Smooth muscle cell (in vitro differentiated cells): Measurements from ENCODE around the gene ZBTB2. TPM values are rescaled to one million over a fixed set of nuclear protein-coding genes. Genes with fewer than 3 reads are reported as not detected.

Experiments used
- DNase-seq: peaks from one replicate; lab custom pipeline; 2025; ENCODE audit not compliant: unreplicated experiment; lab: John Stamatoyannopoulos, UW
- H2AFZ ChIP-seq: fragments of 200-600 bp; sonication (generic); 2 replicates; pipeline ENCODE4 v1.6.0; 2016; ENCODE audit warnings: antibody characterized with exemption, low read depth, mild to moderate bottlenecking
- H3F3A ChIP-seq: fragments of 200-600 bp; sonication (generic); 2 replicates; pipeline ENCODE4 v1.6.0; 2017; ENCODE audit warnings: antibody characterized with exemption, low read depth
- H3K27ac ChIP-seq: fragments of 200-600 bp; sonication (generic); 2 replicates; pipeline ENCODE4 v1.5.1; 2016; ENCODE audit warnings: low read depth, mild to moderate bottlenecking
- H3K27me3 ChIP-seq: fragments of 200-600 bp; sonication (generic); 2 replicates; pipeline ENCODE4 v1.6.1; 2016; ENCODE audit warnings: low read depth, mild to moderate bottlenecking
- H3K36me3 ChIP-seq: fragments of 200-600 bp; sonication (generic); 2 replicates; pipeline ENCODE4 v1.5.1; 2016; ENCODE audit warnings: low read depth
- H3K4me1 ChIP-seq: fragments of 200-600 bp; sonication (generic); 2 replicates; pipeline ENCODE4 v1.5.1; 2016; ENCODE audit warnings: low read depth
- H3K4me2 ChIP-seq: fragments of 200-600 bp; sonication (generic); 2 replicates; pipeline ENCODE4 v1.6.0; 2016; ENCODE audit warnings: mild to moderate bottlenecking
- H3K4me3 ChIP-seq: fragments of 200-600 bp; sonication (generic); 2 replicates; pipeline ENCODE4 v1.5.1; 2016; ENCODE audit warnings: mild to moderate bottlenecking
- H3K79me2 ChIP-seq: fragments of 200-600 bp; sonication (generic); 2 replicates; pipeline ENCODE4 v1.6.0; 2016; ENCODE audit warnings: low read depth, mild to moderate bottlenecking
- H3K9ac ChIP-seq: fragments of 200-600 bp; sonication (generic); 2 replicates; pipeline ENCODE4 v1.6.0; 2016; ENCODE audit warnings: low read depth
- H3K9me3 ChIP-seq: fragments of 200-600 bp; sonication (generic); replicated peaks from 2 replicates; pipeline ENCODE4 v1.5.1; 2016; ENCODE audit warnings: low read depth
- H4K20me1 ChIP-seq: fragments of 200-600 bp; sonication (generic); 2 replicates; pipeline ENCODE4 v1.6.0; 2016; ENCODE audit warnings: low read depth
- CTCF ChIP-seq: fragments of 200-600 bp; sonication (generic); IDR thresholded peaks from 2 replicates; pipeline ENCODE4 v1.5.1; 2017; ENCODE audit warnings: borderline replicate concordance, mild to moderate bottlenecking, antibody characterized with exemption; ENCODE audit not compliant: insufficient read depth, poor library complexity, severe bottlenecking
- WGBS: methylation state at CpG from one replicate; pipeline ENCODE4 v1.1.7; 2016; ENCODE audit warnings: low lambda C conversion rate; 5-methylcytosine and 5-hydroxymethylcytosine counted together
- polyA plus RNA-seq: library from polyadenylated mRNA; unstranded; fragments of >200 nt; fragmentation: Nextera tagmentation; extraction: Ambion mirVana; gene quantifications from 2 replicates; pipeline ENCODE4 v1.2.1, GENCODE V29; 2016
- total RNA-seq: library from RNA; depleted of rRNA; stranded (reverse); fragments of >200 nt; gene quantifications from 2 replicates; pipeline ENCODE4 v1.2.3, GENCODE V29; 2014

Gene ZBTB2
- total and polyA plus RNA-seq, 2 experiments from 2014 or later: 7.1 to 10.7 TPM

GRCh38 chr6:151377095-151377494, 14.3 kb downstream of the ZBTB2 start:
- H3K4me1 ChIP-seq: peaks cover 12% of the 10 kb centered on the region
- no peak overlapping the region for H3K27ac ChIP-seq
- H3K9me3 ChIP-seq: no peaks in the 10 kb centered on the region
- no peak overlapping the region for H3K4me3 ChIP-seq
- WGBS: 96% methylated on average over 3 of the region's 3 CpGs
- no peak overlapping the region for H3K9ac ChIP-seq
- H3K36me3 ChIP-seq: no peaks in the 10 kb centered on the region
- H2AFZ ChIP-seq: no peak overlapping the region
- H3K4me2 ChIP-seq: no peak overlapping the region
- peaks cover 64% of the 10 kb centered on the region for H3K79me2 ChIP-seq
- TF ChIP-seq CTCF: no peak
- H3K27me3 ChIP-seq: no peaks in the 10 kb centered on the region
- no peaks in the 10 kb centered on the region for H4K20me1 ChIP-seq
- no peak for DNase-seq
- H3F3A ChIP-seq: peaks cover 14% of the 10 kb centered on the region

GRCh38 chr6:151376440-151376839, 14.9 kb downstream of the ZBTB2 start:
- TF ChIP-seq CTCF: no peak
- no peaks in the 10 kb centered on the region for H3K9me3 ChIP-seq
- peaks cover 12% of the 10 kb centered on the region for H3K4me1 ChIP-seq
- H3K4me3 ChIP-seq: no peak overlapping the region
- no peak overlapping the region for H3K4me2 ChIP-seq
- H3K9ac ChIP-seq: no peak overlapping the region
- no peaks in the 10 kb centered on the region for H4K20me1 ChIP-seq
- WGBS: 95% methylated on average over 1 of the region's 1 CpG
- H3K36me3 ChIP-seq: no peaks in the 10 kb centered on the region
- H2AFZ ChIP-seq: no peak overlapping the region
- DNase-seq: no peak
- peaks cover 14% of the 10 kb centered on the region for H3F3A ChIP-seq
- H3K27me3 ChIP-seq: no peaks in the 10 kb centered on the region
- peaks cover 57% of the 10 kb centered on the region for H3K79me2 ChIP-seq
- no peak overlapping the region for H3K27ac ChIP-seq

GRCh38 chr6:151375833-151376232, 15.5 kb downstream of the ZBTB2 start:
- Histone ChIP-seq H3K36me3 (no peaks in the 10 kb centered on the region), H3K4me1 (peaks cover 12% of the 10 kb centered on the region), H3K4me3 (no peak overlapping the region), H3K79me2 (peaks cover 56% of the 10 kb centered on the region), H3F3A (peaks cover 14% of the 10 kb centered on the region), H3K9ac (no peak overlapping the region), H3K9me3 (no peaks in the 10 kb centered on the region), H3K27me3 (no peaks in the 10 kb centered on the region), H4K20me1 (no peaks in the 10 kb centered on the region), H3K4me2 (no peak overlapping the region), H3K27ac (peak overlapping the region; percentile 92), H2AFZ (no peak overlapping the region)
- WGBS: 98% methylated on average over 2 of the region's 2 CpGs
- TF ChIP-seq CTCF: no peak
- no peak for DNase-seq

- Histone ChIP-seq H3K36me3 (no peaks in the 10 kb centered on the region), H3F3A (peaks cover 8% of the 10 kb centered on the region), H3K4me2 (peak overlapping the region; percentile 83), H3K27me3 (no peaks in the 10 kb centered on the region), H3K9ac (peak overlapping the region; percentile 51), H3K27ac (peak overlapping the region; percentile 92), H2AFZ (peak overlapping the region; percentile 38), H3K9me3 (no peaks in the 10 kb centered on the region), H4K20me1 (no peaks in the 10 kb centered on the region), H3K4me3 (no peak overlapping the region), H3K4me1 (peaks cover 8% of the 10 kb centered on the region), H3K79me2 (peaks cover 44% of the 10 kb centered on the region)
- 77% methylated on average over 5 of the region's 5 CpGs for WGBS
- no peak for TF ChIP-seq CTCF
- no peak for DNase-seq
These were observed 17.2 kb downstream of the ZBTB2 start for GRCh38 chr6:151374036-151374683.
